ENCODE measurements around the gene SMU1. TPM values are rescaled to one million over a fixed set of nuclear protein-coding genes. Genes with fewer than 3 reads are reported as not detected.

The SMU1 gene
- total RNA-seq, 1 donor, result 31.1 TPM

DNA sequence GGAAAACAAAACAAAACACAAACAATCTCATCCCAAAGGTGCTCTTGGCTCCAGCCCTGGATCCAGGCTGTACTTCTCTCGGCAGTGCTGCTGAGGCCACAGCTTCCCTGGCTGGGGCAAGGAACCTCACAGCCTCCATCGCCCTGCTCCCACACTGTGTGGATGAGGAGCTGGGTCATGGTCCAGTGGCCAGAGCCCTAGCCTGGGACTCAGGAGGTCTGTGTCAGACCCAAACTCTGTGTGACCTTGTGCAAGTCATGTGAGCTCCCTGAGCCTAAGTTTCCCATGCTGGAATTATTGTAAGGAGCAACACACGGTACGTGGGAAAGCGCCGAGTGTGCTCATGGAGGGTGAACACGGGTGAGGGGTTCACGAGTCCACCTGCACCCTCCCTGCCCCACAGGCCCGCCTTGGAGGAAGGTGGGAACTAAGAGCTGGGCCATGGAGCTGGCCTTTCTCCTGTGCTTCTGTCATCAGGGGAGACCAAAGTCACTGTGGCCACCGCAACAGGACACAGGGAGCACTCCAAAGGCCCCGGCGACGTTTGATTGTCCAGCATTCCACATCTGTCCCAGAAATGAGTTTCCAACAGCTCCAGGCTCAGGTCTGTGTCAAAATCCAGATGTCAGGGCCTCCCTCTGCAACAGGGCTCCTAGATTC is 26.2 kb upstream of the SMU1 start:
- no peak overlapping the region for H3K4me3 ChIP-seq (ENCODE audit: insufficient read depth, low read length)
- no peaks in the 10 kb centered on the region for H3K9me3 ChIP-seq (ENCODE audit: low read depth, low read length)
- no peaks in the 10 kb centered on the region for H3K36me3 ChIP-seq (ENCODE audit: insufficient read depth, low read length)
- no peaks in the 10 kb centered on the region for H3K27me3 ChIP-seq (ENCODE audit: insufficient read depth, low read length)
- H3K79me2 ChIP-seq (ENCODE audit: insufficient read depth, low read length), result no peaks in the 10 kb centered on the region
- DNase-seq (ENCODE audit: insufficient read length, low spot score, missing footprints), result no peak
- no peak for TF ChIP-seq CTCF (IDR thresholded peaks at IDR 0.05; ENCODE audit: extremely low read depth, low read depth, low read length)
- no peaks in the 10 kb centered on the region for H4K20me1 ChIP-seq (ENCODE audit: insufficient read depth, low read length)
- no peak overlapping the region for H2AFZ ChIP-seq (ENCODE audit: low read length)
- H3K4me2 ChIP-seq (ENCODE audit: insufficient read depth, low read length), result no peak overlapping the region
- peaks cover 61% of the 10 kb centered on the region for H3K4me1 ChIP-seq (ENCODE audit: insufficient read depth, low read length)
- peak overlapping the region; percentile 79 for H3K27ac ChIP-seq (ENCODE audit: low read depth, low read length)

DNA sequence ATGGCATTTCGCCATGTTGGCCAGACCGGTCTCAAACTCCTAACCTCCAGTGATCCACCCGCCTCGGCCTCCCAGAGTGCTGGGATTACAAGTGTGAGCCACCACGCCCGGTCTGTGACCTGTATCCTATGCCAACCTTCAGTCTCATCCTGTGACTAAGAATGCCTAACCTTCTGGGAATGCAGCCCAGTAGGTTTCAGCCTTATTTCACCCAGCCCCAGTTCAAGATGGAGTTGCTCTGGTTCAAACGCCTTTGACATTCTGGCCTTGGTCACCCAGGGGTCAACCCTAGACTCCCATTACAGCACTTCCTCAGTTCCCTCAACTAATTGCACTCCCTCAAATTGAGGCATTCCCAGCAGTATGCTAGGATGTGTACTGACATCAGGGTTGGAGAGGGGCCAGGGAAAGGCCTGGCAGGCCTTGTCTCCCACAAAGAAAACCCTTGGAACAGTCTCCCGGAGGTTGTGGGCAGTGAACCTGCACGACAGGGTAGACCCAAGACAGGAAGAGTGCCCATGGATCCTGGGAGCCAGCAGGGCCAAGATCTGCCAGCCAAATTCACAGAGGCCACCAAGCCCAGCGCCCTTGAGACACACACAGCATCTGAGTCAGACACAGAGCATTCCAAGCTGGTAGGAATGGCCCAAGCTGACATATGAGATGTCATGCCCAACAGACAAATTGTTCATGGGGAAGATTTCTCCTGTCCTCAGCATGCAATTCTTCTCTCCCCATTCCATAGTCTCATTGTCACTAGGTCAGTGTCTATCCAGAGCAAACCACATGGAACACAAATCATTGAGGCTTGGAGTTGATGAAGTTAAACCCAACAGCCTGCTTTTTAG is 24.9 kb upstream of the SMU1 start:
- no peak overlapping the region for H3K4me3 ChIP-seq (ENCODE audit: insufficient read depth, low read length)
- peak overlapping the region; percentile 6 for H2AFZ ChIP-seq (ENCODE audit: low read length)
- no peaks in the 10 kb centered on the region for H3K79me2 ChIP-seq (ENCODE audit: insufficient read depth, low read length)
- H4K20me1 ChIP-seq (ENCODE audit: insufficient read depth, low read length), result no peaks in the 10 kb centered on the region
- no peaks in the 10 kb centered on the region for H3K27me3 ChIP-seq (ENCODE audit: insufficient read depth, low read length)
- H3K27ac ChIP-seq (ENCODE audit: low read depth, low read length), result peak overlapping the region; percentile 79
- no peaks in the 10 kb centered on the region for H3K9me3 ChIP-seq (ENCODE audit: low read depth, low read length)
- TF ChIP-seq CTCF (IDR thresholded peaks at IDR 0.05; ENCODE audit: extremely low read depth, low read depth, low read length), result no peak
- peak; percentile 86 for DNase-seq (ENCODE audit: insufficient read length, low spot score, missing footprints)
- peaks cover 47% of the 10 kb centered on the region for H3K4me1 ChIP-seq (ENCODE audit: insufficient read depth, low read length)
- peak overlapping the region; percentile 32 for H3K4me2 ChIP-seq (ENCODE audit: insufficient read depth, low read length)
- no peaks in the 10 kb centered on the region for H3K36me3 ChIP-seq (ENCODE audit: insufficient read depth, low read length)

DNA sequence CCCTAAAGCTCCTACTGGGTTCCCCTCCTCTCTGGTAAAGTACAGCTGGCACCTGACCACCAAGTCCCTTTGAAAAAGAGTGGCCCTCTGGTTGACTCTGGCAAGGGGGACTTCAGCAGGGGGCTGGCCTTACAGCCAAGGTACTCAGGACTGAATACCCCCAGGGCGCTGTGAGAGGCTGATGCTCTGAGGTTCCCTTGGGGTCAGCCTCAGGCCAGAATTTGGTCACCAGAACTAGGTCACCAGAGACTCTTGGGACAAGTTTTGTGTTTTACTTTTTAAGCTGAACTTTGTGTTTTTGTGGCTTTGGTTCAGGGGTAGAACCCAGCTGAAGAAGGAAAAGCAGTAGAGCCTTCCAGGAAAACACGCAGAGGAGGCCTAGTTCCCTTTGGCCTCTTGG is 23.3 kb upstream of the SMU1 start:
- H4K20me1 ChIP-seq (ENCODE audit: insufficient read depth, low read length), result no peaks in the 10 kb centered on the region
- no peaks in the 10 kb centered on the region for H3K79me2 ChIP-seq (ENCODE audit: insufficient read depth, low read length)
- H3K27me3 ChIP-seq (ENCODE audit: insufficient read depth, low read length), result no peaks in the 10 kb centered on the region
- no peak for TF ChIP-seq CTCF (IDR thresholded peaks at IDR 0.05; ENCODE audit: extremely low read depth, low read depth, low read length)
- H2AFZ ChIP-seq (ENCODE audit: low read length), result no peak overlapping the region
- no peaks in the 10 kb centered on the region for H3K9me3 ChIP-seq (ENCODE audit: low read depth, low read length)
- no peaks in the 10 kb centered on the region for H3K36me3 ChIP-seq (ENCODE audit: insufficient read depth, low read length)
- H3K27ac ChIP-seq (ENCODE audit: low read depth, low read length), result no peak overlapping the region
- H3K4me2 ChIP-seq (ENCODE audit: insufficient read depth, low read length), result no peak overlapping the region
- no peak overlapping the region for H3K4me3 ChIP-seq (ENCODE audit: insufficient read depth, low read length)
- DNase-seq (ENCODE audit: insufficient read length, low spot score, missing footprints), result no peak
- peaks cover 38% of the 10 kb centered on the region for H3K4me1 ChIP-seq (ENCODE audit: insufficient read depth, low read length)

DNA sequence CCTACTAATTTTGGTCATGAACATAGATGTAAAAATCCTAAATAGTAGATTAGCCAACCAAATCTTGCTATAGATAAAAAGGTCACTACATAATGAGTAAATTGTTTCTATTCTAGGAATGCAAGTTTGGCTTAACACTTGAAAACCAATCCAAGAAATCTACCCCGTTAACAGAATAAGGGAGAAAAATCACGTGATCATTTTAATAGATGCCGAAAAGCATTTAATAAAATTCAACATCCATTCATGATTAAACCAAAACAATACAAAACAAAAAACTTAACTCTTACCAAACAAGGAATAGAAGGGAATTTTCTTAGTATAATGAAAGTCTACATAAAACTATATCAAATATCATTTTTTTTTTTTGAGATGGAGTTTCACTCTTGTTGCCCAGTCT is 20.7 kb upstream of the SMU1 start:
- H3K27ac ChIP-seq (ENCODE audit: low read depth, low read length), result no peak overlapping the region
- H3K36me3 ChIP-seq (ENCODE audit: insufficient read depth, low read length), result no peaks in the 10 kb centered on the region
- H3K27me3 ChIP-seq (ENCODE audit: insufficient read depth, low read length), result no peaks in the 10 kb centered on the region
- H3K79me2 ChIP-seq (ENCODE audit: insufficient read depth, low read length), result no peaks in the 10 kb centered on the region
- H3K4me2 ChIP-seq (ENCODE audit: insufficient read depth, low read length), result no peak overlapping the region
- no peak overlapping the region for H2AFZ ChIP-seq (ENCODE audit: low read length)
- H3K4me3 ChIP-seq (ENCODE audit: insufficient read depth, low read length), result no peak overlapping the region
- TF ChIP-seq CTCF (IDR thresholded peaks at IDR 0.05; ENCODE audit: extremely low read depth, low read depth, low read length), result no peak
- peaks cover 16% of the 10 kb centered on the region for H3K4me1 ChIP-seq (ENCODE audit: insufficient read depth, low read length)
- H4K20me1 ChIP-seq (ENCODE audit: insufficient read depth, low read length), result no peaks in the 10 kb centered on the region
- H3K9me3 ChIP-seq (ENCODE audit: low read depth, low read length), result no peaks in the 10 kb centered on the region
- no peak for DNase-seq (ENCODE audit: insufficient read length, low spot score, missing footprints)
